Retina (tissue), 1 donor: ENCODE results near the gene MATN4.

Source experiments
- DNase-seq: peaks from one replicate; pipeline ENCODE4 v3.0.0-alpha.2; 2016

Gene MATN4

GRCh38 chr20:45289942-45290676 is 18.0 kb downstream of the MATN4 start:
- no peak for DNase-seq

- no peak for DNase-seq
Observed at GRCh38 chr20:45288860-45289259, 19.2 kb downstream of the MATN4 start.

- DNase-seq, result no peak
Observed at GRCh38 chr20:45288376-45288775, 19.7 kb downstream of the MATN4 start.

GRCh38 chr20:45283551-45284057 is 24.5 kb downstream of the MATN4 start:
- DNase-seq, result no peak

GRCh38 chr20:45282700-45283550 is 25.2 kb downstream of the MATN4 start:
- DNase-seq, result no peak

GRCh38 chr20:45279992-45280391 is 28.1 kb downstream of the MATN4 start:
- no peak for DNase-seq

- DNase-seq, result no peak
Observed at GRCh38 chr20:45275338-45275737, 32.8 kb downstream of the MATN4 start.

GRCh38 chr20:45269754-45270270 is 38.3 kb downstream of the MATN4 start:
- DNase-seq, result no peak

- no peak for DNase-seq
Observed at GRCh38 chr20:45269056-45269455, 39.0 kb downstream of the MATN4 start.

GRCh38 chr20:45268531-45268930 is 39.6 kb downstream of the MATN4 start:
- DNase-seq, result no peak

GRCh38 chr20:45266977-45267376 is 41.1 kb downstream of the MATN4 start:
- no peak for DNase-seq

- DNase-seq, result no peak
Observed at GRCh38 chr20:45263556-45264266, 44.4 kb downstream of the MATN4 start.

- DNase-seq, result no peak
Observed at GRCh38 chr20:45258664-45259063, 49.4 kb downstream of the MATN4 start.

GRCh38 chr20:45258259-45258658 is 49.8 kb downstream of the MATN4 start:
- no peak for DNase-seq

GRCh38 chr20:45257711-45258110 is 50.4 kb downstream of the MATN4 start:
- no peak for DNase-seq

- no peak for DNase-seq
Observed at GRCh38 chr20:45257161-45257560, 50.9 kb downstream of the MATN4 start.

- no peak for DNase-seq
Observed at GRCh38 chr20:45254383-45255262, 53.5 kb downstream of the MATN4 start, which contains the start of gene SLPI. SLPI (minus strand) TSS chr20:45254564; CDS start chr20:45254543, 21 bp downstream.

- DNase-seq, result no peak
Observed at GRCh38 chr20:45253261-45253660, 54.8 kb downstream of the MATN4 start.

GRCh38 chr20:45251884-45252560 is 56.1 kb downstream of the MATN4 start:
- no peak for DNase-seq

- no peak for DNase-seq
Observed at GRCh38 chr20:45248609-45249008, 59.5 kb downstream of the MATN4 start.

- DNase-seq, result no peak
Observed at GRCh38 chr20:45247865-45248264, 60.2 kb downstream of the MATN4 start.
